HEK293 (cell line): ENCODE results near the gene NOM1.

ENCODE experiments used
- AEBP2 ChIP-seq: fragments of 450-650 bp; formaldehyde crosslinking; IDR thresholded peaks from 2 replicates; pipeline ENCODE4 v1.5.1; 2016; ENCODE audit warnings: missing biosample characterization, missing genetic modification characterization, borderline replicate concordance
- GFI1B ChIP-seq: fragments of 450-650 bp; formaldehyde crosslinking; IDR thresholded peaks from 2 replicates; pipeline ENCODE4 v1.5.1; 2016; ENCODE audit warnings: missing biosample characterization, missing genetic modification characterization
- MZF1 ChIP-seq: fragments of 450-650 bp; formaldehyde crosslinking; IDR thresholded peaks from 2 replicates; pipeline ENCODE4 v1.5.1; 2017; ENCODE audit warnings: missing biosample characterization, missing genetic modification characterization, borderline replicate concordance
- OSR2 ChIP-seq: fragments of 450-650 bp; formaldehyde crosslinking; IDR thresholded peaks from 2 replicates; pipeline ENCODE4 v1.5.1; 2016; ENCODE audit warnings: missing biosample characterization, missing genetic modification characterization
- PRDM10 ChIP-seq: fragments of 450-650 bp; formaldehyde crosslinking; IDR thresholded peaks from 2 replicates; pipeline ENCODE4 v1.5.1; 2016; ENCODE audit warnings: missing biosample characterization, missing genetic modification characterization
- PRDM4 ChIP-seq: fragments of 450-650 bp; formaldehyde crosslinking; IDR thresholded peaks from 2 replicates; pipeline ENCODE4 v1.5.1; 2017; ENCODE audit warnings: missing biosample characterization, missing genetic modification characterization
- SP3 ChIP-seq: fragments of 450-650 bp; formaldehyde crosslinking; IDR thresholded peaks from 2 replicates; pipeline ENCODE4 v1.5.1; 2016; ENCODE audit warnings: missing biosample characterization, missing genetic modification characterization
- TCF7L2 ChIP-seq: IDR thresholded peaks from 2 replicates; pipeline ENCODE4 v1.6.1; 2011; ENCODE audit warnings: low read depth, mild to moderate bottlenecking, inconsistent platforms, low read length, moderate library complexity, borderline replicate concordance
- ZBTB17 ChIP-seq: fragments of 450-650 bp; formaldehyde crosslinking; IDR thresholded peaks from 2 replicates; pipeline ENCODE4 v1.5.1; 2016; ENCODE audit warnings: missing biosample characterization, missing genetic modification characterization
- ZBTB21 ChIP-seq: fragments of 450-650 bp; formaldehyde crosslinking; IDR thresholded peaks from 2 replicates; pipeline ENCODE4 v1.5.1; 2017; ENCODE audit warnings: missing biosample characterization, missing genetic modification characterization
- ZBTB48 ChIP-seq: fragments of 450-650 bp; formaldehyde crosslinking; IDR thresholded peaks from 2 replicates; pipeline ENCODE4 v1.5.1; 2016; ENCODE audit warnings: missing biosample characterization, missing genetic modification characterization
- ZFHX2 ChIP-seq: fragments of 450-650 bp; formaldehyde crosslinking; conservative IDR thresholded peaks from 2 replicates; pipeline ENCODE4 v1.5.1; 2016; ENCODE audit warnings: missing biosample characterization, missing genetic modification characterization
- ZFP37 ChIP-seq: fragments of 450-650 bp; formaldehyde crosslinking; IDR thresholded peaks from 2 replicates; pipeline ENCODE4 v1.5.1; 2016; ENCODE audit warnings: missing biosample characterization, missing genetic modification characterization
- ZNF10 ChIP-seq: fragments of 450-650 bp; formaldehyde crosslinking; IDR thresholded peaks from 2 replicates; pipeline ENCODE4 v1.5.1; 2017; ENCODE audit warnings: missing biosample characterization, missing genetic modification characterization
- ZNF174 ChIP-seq: fragments of 450-650 bp; formaldehyde crosslinking; IDR thresholded peaks from 2 replicates; pipeline ENCODE4 v1.5.0; 2017; ENCODE audit warnings: missing biosample characterization, mild to moderate bottlenecking, missing genetic modification characterization
- ZNF214 ChIP-seq: fragments of 450-650 bp; formaldehyde crosslinking; IDR thresholded peaks from 2 replicates; pipeline ENCODE4 v1.5.1; 2017; ENCODE audit warnings: missing biosample characterization, mild to moderate bottlenecking, missing genetic modification characterization, borderline replicate concordance
- ZNF266 ChIP-seq: fragments of 450-650 bp; formaldehyde crosslinking; IDR thresholded peaks from 2 replicates; pipeline ENCODE4 v1.5.1; 2016; ENCODE audit warnings: missing biosample characterization, missing genetic modification characterization, low read depth
- ZNF324 ChIP-seq: fragments of 450-650 bp; formaldehyde crosslinking; IDR thresholded peaks from 2 replicates; pipeline ENCODE4 v1.5.1; 2016; ENCODE audit warnings: missing biosample characterization, missing genetic modification characterization
- ZNF335 ChIP-seq: fragments of 450-650 bp; formaldehyde crosslinking; conservative IDR thresholded peaks from 2 replicates; pipeline ENCODE4 v1.5.1; 2016; ENCODE audit warnings: missing biosample characterization, missing genetic modification characterization
- ZNF521 ChIP-seq: fragments of 450-650 bp; formaldehyde crosslinking; IDR thresholded peaks from 2 replicates; pipeline ENCODE4 v1.5.1; 2017; ENCODE audit warnings: missing biosample characterization, mild to moderate bottlenecking, missing genetic modification characterization
- ZNF529 ChIP-seq: fragments of 450-650 bp; formaldehyde crosslinking; IDR thresholded peaks from 2 replicates; pipeline ENCODE4 v1.5.1; 2017; ENCODE audit warnings: missing genetic modification characterization, missing biosample characterization; ENCODE audit not compliant: insufficient replicate concordance
- ZNF549 ChIP-seq: fragments of 450-650 bp; IDR thresholded peaks from 2 replicates; pipeline ENCODE4 v1.5.1; 2018; ENCODE audit warnings: missing biosample characterization, missing genetic modification characterization, mild to moderate bottlenecking, inconsistent platforms, moderate library complexity
- ZNF560 ChIP-seq: fragments of 450-650 bp; formaldehyde crosslinking; IDR thresholded peaks from 2 replicates; pipeline ENCODE4 v1.5.1; 2017; ENCODE audit warnings: missing biosample characterization, missing genetic modification characterization, borderline replicate concordance
- ZNF580 ChIP-seq: fragments of 450-650 bp; formaldehyde crosslinking; IDR thresholded peaks from 2 replicates; pipeline ENCODE4 v1.5.1; 2016; ENCODE audit warnings: missing biosample characterization, missing genetic modification characterization
- ZNF624 ChIP-seq: fragments of 450-650 bp; formaldehyde crosslinking; IDR thresholded peaks from 2 replicates; pipeline ENCODE4 v1.5.1; 2017; ENCODE audit warnings: missing biosample characterization, missing genetic modification characterization
- ZNF654 ChIP-seq: fragments of 450-650 bp; formaldehyde crosslinking; IDR thresholded peaks from 2 replicates; pipeline ENCODE4 v1.5.1; 2016; ENCODE audit warnings: low read depth, missing biosample characterization, missing genetic modification characterization
- ZNF677 ChIP-seq: fragments of 450-650 bp; IDR thresholded peaks from 2 replicates; pipeline ENCODE4 v1.5.0; 2018; ENCODE audit warnings: missing biosample characterization, mild to moderate bottlenecking, missing genetic modification characterization, moderate library complexity
- ZNF768 ChIP-seq: fragments of 450-650 bp; formaldehyde crosslinking; IDR thresholded peaks from 2 replicates; pipeline ENCODE4 v1.5.1; 2018; ENCODE audit warnings: missing biosample characterization, mild to moderate bottlenecking, missing genetic modification characterization
- ZNF776 ChIP-seq: fragments of 450-650 bp; formaldehyde crosslinking; IDR thresholded peaks from 2 replicates; pipeline ENCODE4 v1.5.0; 2017; ENCODE audit warnings: missing biosample characterization, missing genetic modification characterization, borderline replicate concordance
- ZSCAN5A ChIP-seq: fragments of 450-650 bp; formaldehyde crosslinking; IDR thresholded peaks from 2 replicates; pipeline ENCODE4 v1.5.1; 2016; ENCODE audit warnings: missing biosample characterization, missing genetic modification characterization

NOM1 gene

DNA sequence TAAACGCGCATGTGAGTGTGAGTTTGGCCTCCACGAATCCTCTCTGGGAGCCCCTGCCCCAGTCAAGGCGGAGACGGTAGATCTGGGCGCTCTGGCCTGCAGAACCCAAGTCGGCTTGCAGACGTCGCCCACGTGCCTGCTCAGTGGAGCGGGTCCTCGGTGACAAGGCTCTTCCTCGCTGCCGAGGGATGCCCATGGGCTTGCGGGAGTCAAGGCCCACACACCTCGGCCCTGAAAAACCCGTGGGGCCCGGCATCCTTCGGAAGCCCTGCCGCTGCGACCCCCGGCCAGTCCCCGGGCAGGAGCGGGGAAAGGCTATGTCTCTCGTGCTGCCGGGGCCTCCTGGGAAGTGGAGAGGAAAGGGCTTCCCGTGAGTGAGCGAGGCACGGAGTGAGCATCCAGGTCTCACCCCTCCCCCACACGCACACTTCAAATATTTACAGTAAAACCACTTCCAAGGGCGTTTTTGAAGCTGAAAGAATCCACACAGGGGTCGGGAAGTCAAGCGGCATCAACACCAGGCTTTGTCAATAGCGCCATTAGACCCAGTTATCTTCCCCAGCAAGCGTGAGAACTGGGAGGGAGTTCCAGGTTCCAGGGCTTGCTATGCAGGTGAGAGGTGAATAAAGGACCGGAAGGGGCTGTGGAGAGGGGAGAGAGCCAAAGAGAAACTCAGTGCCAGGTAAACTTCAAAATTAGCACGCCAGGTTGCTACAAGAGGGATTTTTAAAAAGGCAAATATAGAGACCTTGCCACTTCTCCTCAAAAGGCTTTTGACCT, 62.0 kb downstream of the NOM1 start (continued):
- no peak for TF ChIP-seq ZBTB21
- no peak for TF ChIP-seq ZNF654 (tag by site-specific recombination)
- TF ChIP-seq SP3 (tag by site-specific recombination) = no peak
- TF ChIP-seq GFI1B = no peak
- no peak for TF ChIP-seq ZNF624 (tag by site-specific recombination)
- TF ChIP-seq TCF7L2 = no peak
- no peak for TF ChIP-seq AEBP2 (tag by site-specific recombination)
- TF ChIP-seq ZFP37 (tag by site-specific recombination) = no peak
- no peak for TF ChIP-seq ZNF776 (tag by site-specific recombination)
- no peak for TF ChIP-seq ZNF768
- TF ChIP-seq ZNF549 = no peak
- no peak for TF ChIP-seq ZNF677 (tag by site-specific recombination)
- TF ChIP-seq ZNF529 (tag by site-specific recombination) = no peak
- TF ChIP-seq ZNF324 = no peak
- no peak for TF ChIP-seq ZNF560 (tag by site-specific recombination)
- no peak for TF ChIP-seq ZSCAN5A (tag by site-specific recombination)
- no peak for TF ChIP-seq PRDM10 (tag by site-specific recombination)
- peak; percentile 70 for TF ChIP-seq ZNF335 (tag by site-specific recombination)
- TF ChIP-seq ZNF10 (tag by site-specific recombination) = no peak
- TF ChIP-seq ZNF214 = no peak
- TF ChIP-seq ZNF266 = no peak
- TF ChIP-seq ZBTB48 (tag by site-specific recombination) = no peak
- TF ChIP-seq ZNF521 (tag by site-specific recombination) = no peak
- no peak for TF ChIP-seq MZF1
- no peak for TF ChIP-seq ZNF174 (tag by site-specific recombination)
- no peak for TF ChIP-seq PRDM4 (tag by site-specific recombination)
- TF ChIP-seq ZNF580 (tag by site-specific recombination) = no peak
- TF ChIP-seq ZBTB17 (tag by site-specific recombination) = peak; percentile 65
- peak; percentile 69; the same call in 1 of the 2 replicates for TF ChIP-seq ZFHX2 (tag by site-specific recombination)
- no peak for TF ChIP-seq OSR2 (tag by site-specific recombination)
